H1 (cell line): Measurements from ENCODE around the gene CEACAM6. TPM values are rescaled to one million over a fixed set of nuclear protein-coding genes. Genes with fewer than 3 reads are reported as not detected.

ENCODE experiments used
- CTCF ChIA-PET: fragments of 300-600 bp; sonication (Branson Sonifier 250); formaldehyde crosslinking; loops from one replicate; lab custom pipeline; 2021; ENCODE audit not compliant: partially characterized antibody; lab: Charles Lee
- POLR2A ChIA-PET: fragments of 300-600 bp; sonication (Branson Sonifier 250); formaldehyde crosslinking; loops from one replicate; lab custom pipeline; 2021; ENCODE audit warnings: inconsistent platforms; ENCODE audit not compliant: partially characterized antibody; lab: Charles Lee
- DNase-seq, 2 experiments: peaks; one replicate each; pipeline versions ENCODE4 v3.0.0 to v3.0.0-alpha.2; 2010 to 2022; ENCODE audit warnings: low spot score in 2 of 2, low read depth in 1 of 2, mixed read lengths in 1 of 2
- FAIRE-seq: peaks from 2 replicates; lab custom pipeline; 2011; peaks lifted over from hg19 to GRCh38; lab: Jason Lieb, UNC
- H2AFZ ChIP-seq: 2 replicates; pipeline ENCODE4 v1.8.1; 2012; ENCODE audit warnings: low read length, inconsistent platforms
- H2AK5ac ChIP-seq: 2 replicates; pipeline ENCODE4 v1.6.1; 2013; ENCODE audit warnings: low read depth, low read length
- H2BK120ac ChIP-seq: replicated peaks from 2 replicates; pipeline ENCODE3; 2013; ENCODE audit warnings: low read depth, low read length, inconsistent platforms
- H2BK12ac ChIP-seq: 2 replicates; pipeline ENCODE4 v1.6.1; 2013; ENCODE audit warnings: low read depth, low read length
- H2BK15ac ChIP-seq: 2 replicates; pipeline ENCODE4 v1.6.1; 2013; ENCODE audit warnings: low read length
- H2BK20ac ChIP-seq: 2 replicates; pipeline ENCODE4 v1.6.1; 2013; ENCODE audit warnings: low read length
- H2BK5ac ChIP-seq: 2 replicates; pipeline ENCODE4 v1.6.1; 2013; ENCODE audit warnings: low read depth, low read length
- H3K14ac ChIP-seq: 2 replicates; pipeline ENCODE4 v1.6.1; 2013; ENCODE audit warnings: inconsistent platforms; ENCODE audit not compliant: insufficient read length
- H3K18ac ChIP-seq: 2 replicates; pipeline ENCODE4 v1.6.1; 2013; ENCODE audit warnings: low read length; ENCODE audit errors: extremely low read depth
- H3K23ac ChIP-seq: 2 replicates; pipeline ENCODE4 v1.6.1; 2013; ENCODE audit warnings: inconsistent platforms; ENCODE audit not compliant: insufficient read length
- H3K23me2 ChIP-seq: 2 replicates; pipeline ENCODE4 v1.6.1; 2013; ENCODE audit warnings: low read depth, low read length
- H3K27ac ChIP-seq: 2 replicates; pipeline ENCODE4 v1.6.1; 2011; ENCODE audit warnings: low read depth, low read length, inconsistent platforms
- H3K27me3 ChIP-seq, 4 experiments: replicated peaks in 1 of 4; 1 replicate in 1 of 4; 2 replicates in 3 of 4; pipeline versions ENCODE4 v1.6.1 to v1.8.1; 2011 to 2013; ENCODE audit warnings: low read length in 3 of 4, mild to moderate bottlenecking in 3 of 4, inconsistent platforms in 2 of 4, mixed read lengths in 2 of 4, moderate library complexity in 1 of 4; ENCODE audit not compliant: control insufficient read depth in 3 of 4, insufficient read depth in 3 of 4; ENCODE audit errors: extremely low read depth in 1 of 4
- H3K36me3 ChIP-seq, 4 experiments: 2 replicates each; pipeline versions ENCODE4 v1.6.1 to v1.8.1; 2011 to 2013; ENCODE audit warnings: mild to moderate bottlenecking in 4 of 4, low read length in 3 of 4, moderate library complexity in 2 of 4, control low read depth in 1 of 4, inconsistent platforms in 1 of 4; ENCODE audit not compliant: insufficient read depth in 4 of 4, control insufficient read depth in 2 of 4
- H3K4ac ChIP-seq: replicated peaks from 2 replicates; pipeline ENCODE3; 2013; ENCODE audit warnings: low read length, low read depth, mixed read lengths, inconsistent platforms; ENCODE audit not compliant: insufficient read length
- H3K4me1 ChIP-seq, 4 experiments: replicated peaks in 1 of 4; 1 replicate in 1 of 4; 2 replicates in 3 of 4; pipeline versions ENCODE4 v1.6.1 to v1.8.1; 2011 to 2013; ENCODE audit warnings: low read length in 3 of 4, inconsistent platforms in 2 of 4, mixed read lengths in 1 of 4; ENCODE audit not compliant: insufficient read depth in 4 of 4, control insufficient read depth in 3 of 4
- H3K4me2 ChIP-seq, 2 experiments: 2 replicates each; pipeline versions ENCODE4 v1.6.1 to v1.8.1; 2011 to 2013; ENCODE audit warnings: low read depth in 2 of 2, low read length in 2 of 2, control low read depth in 1 of 2, inconsistent platforms in 1 of 2, mild to moderate bottlenecking in 1 of 2; ENCODE audit not compliant: insufficient read depth in 1 of 2
- H3K4me3 ChIP-seq, 4 experiments: fragments of 200-600, 300-600 bp in 1 of 4; sonication (generic), shearing (Covaris generic), sonication (Bioruptor Twin) in 1 of 4; 2 replicates each; pipeline versions ENCODE4 v1.5.1 to v1.8.1; 2011 to 2016; ENCODE audit warnings: low read length in 4 of 4, low read depth in 3 of 4, control low read depth in 2 of 4, inconsistent platforms in 2 of 4, mild to moderate bottlenecking in 2 of 4, mixed read lengths in 1 of 4, moderate library complexity in 1 of 4; ENCODE audit not compliant: insufficient read depth in 2 of 4; ENCODE audit errors: extremely low read depth in 1 of 4
- H3K56ac ChIP-seq: replicated peaks from 2 replicates; pipeline ENCODE3; 2013; ENCODE audit warnings: low read depth, mild to moderate bottlenecking, mixed read lengths, low read length, inconsistent platforms; ENCODE audit not compliant: insufficient read length
- H3K79me1 ChIP-seq: 2 replicates; pipeline ENCODE4 v1.6.1; 2013; ENCODE audit warnings: low read depth, low read length, control low read depth
- H3K79me2 ChIP-seq, 2 experiments: 2 replicates each; pipeline versions ENCODE4 v1.6.1 to v1.8.1; 2012 to 2013; ENCODE audit warnings: low read length in 2 of 2, mild to moderate bottlenecking in 2 of 2, inconsistent platforms in 1 of 2; ENCODE audit not compliant: insufficient read depth in 2 of 2, control insufficient read depth in 1 of 2
- H3K9ac ChIP-seq, 4 experiments: replicated peaks in 1 of 4; 1 replicate in 1 of 4; 2 replicates in 3 of 4; pipeline versions ENCODE4 v1.6.1 to v1.8.1; 2011 to 2013; ENCODE audit warnings: low read depth in 3 of 4, low read length in 3 of 4, control low read depth in 2 of 4, mild to moderate bottlenecking in 2 of 4, moderate library complexity in 2 of 4, inconsistent platforms in 1 of 4; ENCODE audit errors: extremely low read depth in 1 of 4
- H3K9me3 ChIP-seq, 2 experiments: 2 replicates each; pipeline versions ENCODE4 v1.6.1 to v1.8.1; 2012 to 2013; ENCODE audit warnings: mild to moderate bottlenecking in 2 of 2, moderate library complexity in 2 of 2, control low read depth in 1 of 2, inconsistent platforms in 1 of 2, low read depth in 1 of 2, low read length in 1 of 2, mixed read lengths in 1 of 2; ENCODE audit not compliant: insufficient read depth in 2 of 2
- H4K20me1 ChIP-seq, 2 experiments: replicated peaks in 1 of 2; 2 replicates each; pipeline versions ENCODE3 to v1.8.1; 2011 to 2013; ENCODE audit warnings: inconsistent platforms in 2 of 2, low read length in 2 of 2, mild to moderate bottlenecking in 1 of 2; ENCODE audit not compliant: insufficient read depth in 2 of 2, control insufficient read depth in 1 of 2
- H4K5ac ChIP-seq: 2 replicates; pipeline ENCODE4 v1.6.1; 2013; ENCODE audit warnings: low read length, low read depth, mixed read lengths, inconsistent platforms; ENCODE audit not compliant: insufficient read length
- H4K8ac ChIP-seq: 2 replicates; pipeline ENCODE4 v1.8.0; 2013; ENCODE audit warnings: mild to moderate bottlenecking, moderate library complexity, low read length, inconsistent platforms; ENCODE audit not compliant: insufficient read depth; ENCODE audit errors: extremely low read depth
- H4K91ac ChIP-seq: replicated peaks from 2 replicates; pipeline ENCODE3; 2013; ENCODE audit warnings: low read length, mixed read lengths, inconsistent platforms; ENCODE audit not compliant: insufficient read length
- CBX5 ChIP-seq: fragments of 300-800, 300-1000 bp; sonication (generic); IDR thresholded peaks from 2 replicates; pipeline ENCODE4 v1.7.1; 2016; ENCODE audit warnings: antibody characterized with exemption, low read length, low read depth
- CEBPB ChIP-seq: IDR thresholded peaks from 2 replicates; pipeline ENCODE4 v1.6.1; 2012; ENCODE audit warnings: low read depth, low read length
- CTBP2 ChIP-seq: IDR thresholded peaks from 2 replicates; pipeline ENCODE4 v1.7.0; 2011; ENCODE audit warnings: borderline replicate concordance, mild to moderate bottlenecking, moderate library complexity, mixed read lengths, low read length; ENCODE audit not compliant: insufficient read depth, insufficient read length
- JUN ChIP-seq: IDR thresholded peaks from 2 replicates; pipeline ENCODE4 v1.6.1; 2011; ENCODE audit warnings: low read depth, mild to moderate bottlenecking, improper control_type of control experiment, low read length
- KDM5A ChIP-seq: fragments of 200-600 bp; IDR thresholded peaks from 2 replicates; pipeline ENCODE4 v1.7.1; 2012; ENCODE audit warnings: mild to moderate bottlenecking, low read length, inconsistent platforms, mixed read lengths
- MAX ChIP-seq: IDR thresholded peaks from 2 replicates; pipeline ENCODE4 v1.6.1; 2012; ENCODE audit warnings: inconsistent platforms
- PHF8 ChIP-seq: fragments of 200-600 bp; sonication (generic); conservative IDR thresholded peaks from 2 replicates; pipeline ENCODE4 v1.7.1; 2012; ENCODE audit warnings: low read depth, mild to moderate bottlenecking, inconsistent platforms, low read length, moderate library complexity
- POU5F1 ChIP-seq: IDR thresholded peaks from 2 replicates; pipeline ENCODE4 v1.6.1; 2011; ENCODE audit warnings: low read depth, mild to moderate bottlenecking, low read length, moderate library complexity
- RBBP5 ChIP-seq: IDR thresholded peaks from 2 replicates; pipeline ENCODE4 v1.7.1; 2012; ENCODE audit warnings: low read depth, mild to moderate bottlenecking, inconsistent platforms, low read length, moderate library complexity, borderline replicate concordance
- TBP ChIP-seq: IDR thresholded peaks from 2 replicates; pipeline ENCODE4 v1.6.1; 2011; ENCODE audit warnings: low read depth, low read length, improper control_type of control experiment
- TCF12 ChIP-seq: IDR thresholded peaks from 2 replicates; pipeline ENCODE4 v1.6.1; 2011; ENCODE audit warnings: low read depth, mild to moderate bottlenecking, low read length
- TEAD4 ChIP-seq: IDR thresholded peaks from 2 replicates; pipeline ENCODE4 v1.6.1; 2012; ENCODE audit warnings: low read depth, low read length, inconsistent platforms, mixed read lengths
- WGBS, 2 experiments: shearing (Covaris generic) in 1 of 2; methylation state at CpG; one replicate each; pipeline versions ENCODE4 v1.1.6 to v1.1.7; 2013 to 2015; ENCODE audit warnings: low lambda C conversion rate in 2 of 2, mixed read lengths in 2 of 2, inconsistent platforms in 1 of 2, low coverage in 1 of 2, missing lambda C conversion rate in 1 of 2; ENCODE audit not compliant: insufficient replicate concordance in 2 of 2, insufficient coverage in 1 of 2, insufficient read length in 1 of 2; ENCODE audit errors: extremely low coverage in 1 of 2, missing lambda C conversion rate in 1 of 2; 5-methylcytosine and 5-hydroxymethylcytosine counted together
- polyA plus RNA-seq, 7 experiments: library from polyadenylated mRNA; depleted of rRNA in 3 of 7; stranded (reverse) in 5 of 7; unstranded in 2 of 7; fragments of >200 nt in 5 of 7; fragments of 200-250 nt in 2 of 7; gene quantifications; 1 replicate in 5 of 7; 2 replicates in 1 of 7; 4 replicates in 1 of 7; pipeline versions ENCODE4 v1.2.1 to v1.2.3, GENCODE V29; 2011 to 2013; ENCODE audit warnings: missing spikeins in 2 of 7, mixed read lengths in 2 of 7
- total RNA-seq: library from RNA; stranded (reverse); fragmentation: NEBNext Ultra II Directional; extraction: Animal tissue kit (Norgen Biotek cat#: 25700); gene quantifications from 2 replicates; pipeline ENCODE4 v1.2.1, GENCODE V29; 2021

CEACAM6 gene
- total and polyA plus RNA-seq, 2 of the 8 experiments (the other 6 are each of a cell fraction or from before 2014, with no cell fraction given), result not detected

- H2AFZ ChIP-seq, result no peak overlapping the region
- H2BK120ac ChIP-seq, result no peak overlapping the region
- H3K36me3 ChIP-seq, result no peaks in the 10 kb centered on the region
- ChIA-PET CTCF (interaction anchor here (2.0 kb wide), 1 partner anchor 18 kb away, joined by 5 read pairs; the partner anchor contains the start of gene CEACAM3), POLR2A (no interaction called here)
- no peak overlapping the region; the same call in 1 of the 2 replicates for H4K8ac ChIP-seq
- H3K56ac ChIP-seq, result no peak overlapping the region
- H4K20me1 ChIP-seq, result peaks cover 0 to 1% of the 10 kb centered on the region in 2 experiments
- H3K18ac ChIP-seq, result no peak overlapping the region
- no peak overlapping the region for H2AK5ac ChIP-seq
- H3K79me1 ChIP-seq, result no peaks in the 10 kb centered on the region; the same call in 1 of the 2 replicates
- no peaks in the 10 kb centered on the region for H3K27me3 ChIP-seq
- no peaks in the 10 kb centered on the region for H3K23me2 ChIP-seq
- H3K27ac ChIP-seq, result no peak overlapping the region
- H3K4ac ChIP-seq, result no peak overlapping the region
- FAIRE-seq (no peak), DNase-seq (no peak)
- no peak overlapping the region for H2BK15ac ChIP-seq
- H3K9ac ChIP-seq, result no peak overlapping the region
- no peak overlapping the region for H3K4me3 ChIP-seq
- no peak overlapping the region for H3K4me2 ChIP-seq
- peaks cover 60 to 65% of the 10 kb centered on the region in 2 experiments for H3K9me3 ChIP-seq
- no peak overlapping the region for H2BK20ac ChIP-seq
- no peak overlapping the region for H3K23ac ChIP-seq
- H2BK5ac ChIP-seq, result no peak overlapping the region
- H4K5ac ChIP-seq, result no peak overlapping the region
- H3K14ac ChIP-seq, result no peak overlapping the region
- WGBS, 2 experiments, result 77% methylated on average over 4 of the region's 4 CpGs; no CpG with 5 or more reads in 1 of the 2 experiments
- no peak overlapping the region for H2BK12ac ChIP-seq
- H4K91ac ChIP-seq, result no peak overlapping the region
- H3K79me2 ChIP-seq, result no peaks in the 10 kb centered on the region
- no peaks in the 10 kb centered on the region for H3K4me1 ChIP-seq
- TF ChIP-seq TEAD4 (no peak), TCF12 (no peak), RBBP5 (no peak), KDM5A (no peak), JUN (no peak), TBP (no peak), PHF8 (no peak), MAX (no peak), CEBPB (no peak), POU5F1 (no peak), CTBP2 (no peak), CBX5 (no peak)
Observed at GRCh38 chr19:41813911-41814310, 58.6 kb downstream of the CEACAM6 start.
